K562 (cell line): ENCODE measurements around the gene FGF21. TPM values are rescaled to one million over a fixed set of nuclear protein-coding genes. Genes with fewer than 3 reads are reported as not detected.

Experiments
- ATAC-seq: fragments of 200-7000 bp; cut with Tn5 transposase; 3 replicates; pipeline ENCODE4 v1.9.1; 2020; ENCODE audit warnings: moderate library complexity
- BruUV-seq: library from RNA; stranded (reverse); fragments of 400-500 nt; replicated peaks from 2 replicates; lab custom pipeline; 2021; lab: Mats Ljungman, UMichigan
- CTCF ChIA-PET: fragments of 300-600 bp; formaldehyde crosslinking; extraction: SDS; loops from one replicate; lab custom pipeline; 2021; ENCODE audit warnings: low intra/inter-chr PET ratio; lab: Yijun Ruan, JAX
- POLR2A ChIA-PET: fragments of 300-600, 350-650 bp; sonication (Branson Sonifier 250); formaldehyde crosslinking; extraction: SDS; loops from one replicate; lab custom pipeline; 2021; ENCODE audit warnings: antibody characterized with exemption, inconsistent platforms; lab: Yijun Ruan, JAX
- DNase-seq, 4 experiments: peaks; one replicate each; pipeline versions ENCODE4 v3.0.0 to v3.0.0-alpha.2; 2011 to 2018; ENCODE audit warnings: low spot score in 3 of 4, mixed read lengths in 3 of 4; ENCODE audit errors: extremely low read depth in 1 of 4
- FAIRE-seq: peaks from 2 replicates; lab custom pipeline; 2011; peaks lifted over from hg19 to GRCh38; lab: Jason Lieb, UNC
- H2AFZ ChIP-seq: 2 replicates; pipeline ENCODE4 v1.6.0; 2011; ENCODE audit warnings: low read depth, low read length, control low read depth, inconsistent platforms
- H3K27ac ChIP-seq: fragments of 200-600 bp; 3 replicates; pipeline ENCODE4 v1.8.0; 2011; ENCODE audit warnings: low read depth, mild to moderate bottlenecking, control low read depth, inconsistent platforms, low read length, moderate library complexity, mixed read lengths; ENCODE audit errors: extremely low read depth
- H3K27me3 ChIP-seq, 2 experiments: fragments of 300-600 bp in 1 of 2; 2 replicates in 1 of 2; 3 replicates in 1 of 2; pipeline versions ENCODE4 v1.6.0 to v1.8.0; 2011; ENCODE audit warnings: inconsistent platforms in 2 of 2, low read length in 2 of 2, mild to moderate bottlenecking in 1 of 2, mixed read lengths in 1 of 2, moderate library complexity in 1 of 2; ENCODE audit not compliant: control insufficient read depth in 2 of 2, insufficient read depth in 2 of 2
- H3K36me3 ChIP-seq: fragments of 300-600 bp; 3 replicates; pipeline ENCODE4 v1.8.0; 2011; ENCODE audit warnings: mild to moderate bottlenecking, low read length, inconsistent platforms; ENCODE audit not compliant: control insufficient read depth, insufficient read depth
- H3K4me1 ChIP-seq, 2 experiments: fragments of 200-600 bp in 1 of 2; replicated peaks in 1 of 2; 2 replicates in 1 of 2; 3 replicates in 1 of 2; pipeline versions ENCODE4 v1.5.1 to v1.8.0; 2011; ENCODE audit warnings: inconsistent platforms in 2 of 2, low read length in 2 of 2, mild to moderate bottlenecking in 1 of 2, mixed read lengths in 1 of 2, moderate library complexity in 1 of 2; ENCODE audit not compliant: control insufficient read depth in 2 of 2, insufficient read depth in 2 of 2
- H3K4me2 ChIP-seq: 2 replicates; pipeline ENCODE4 v1.6.1; 2011; ENCODE audit warnings: low read length, control low read depth, inconsistent platforms, mixed read lengths; ENCODE audit not compliant: insufficient read depth
- H3K4me3 ChIP-seq: fragments of 200-600 bp; sonication (generic), shearing (Covaris generic); 2 replicates; pipeline ENCODE4 v1.5.1; 2016; ENCODE audit warnings: control low read depth, inconsistent platforms
- H3K79me2 ChIP-seq: fragments of 200-600 bp; 3 replicates; pipeline ENCODE4 v1.8.0; 2011; ENCODE audit warnings: low read length, inconsistent platforms; ENCODE audit not compliant: control insufficient read depth, insufficient read depth
- H3K9ac ChIP-seq, 2 experiments: 2 replicates each; pipeline versions ENCODE4 v1.6.0 to v1.6.1; 2011; ENCODE audit warnings: low read depth in 2 of 2, low read length in 2 of 2, control low read depth in 1 of 2, inconsistent platforms in 1 of 2, mild to moderate bottlenecking in 1 of 2, mixed read lengths in 1 of 2; ENCODE audit not compliant: insufficient read depth in 1 of 2
- H3K9me1 ChIP-seq: one replicate; pipeline ENCODE4 v1.6.0; 2011; ENCODE audit warnings: inconsistent platforms, mild to moderate bottlenecking, low read length, moderate library complexity; ENCODE audit not compliant: control insufficient read depth, insufficient read depth
- H3K9me3 ChIP-seq: replicated peaks from 2 replicates; pipeline ENCODE4 v1.5.1; 2011; ENCODE audit warnings: low read depth, low read length, inconsistent platforms; ENCODE audit not compliant: control insufficient read depth, insufficient read depth
- H4K20me1 ChIP-seq: replicated peaks from 2 replicates; pipeline ENCODE4 v1.6.1; 2011; ENCODE audit warnings: low read length, inconsistent platforms, mixed read lengths; ENCODE audit not compliant: control insufficient read depth, insufficient read depth
- HNRNPH1 ChIP-seq: fragments of 200-400 bp; formaldehyde crosslinking; optimal IDR thresholded peaks from 2 replicates; pipeline ENCODE3; 2017; ENCODE audit warnings: low read depth, mild to moderate bottlenecking, low read length, moderate library complexity
- MEIS2 ChIP-seq: fragments of 450-650 bp; IDR thresholded peaks from 2 replicates; pipeline ENCODE4 v1.6.1; 2014; ENCODE audit warnings: mild to moderate bottlenecking; ENCODE audit not compliant: partially characterized antibody
- MGA ChIP-seq: fragments of 450-650 bp; IDR thresholded peaks from 2 replicates; pipeline ENCODE4 v1.6.1; 2016; ENCODE audit warnings: mild to moderate bottlenecking, moderate library complexity
- MTA3 ChIP-seq: fragments of 450-650 bp; formaldehyde crosslinking; IDR thresholded peaks from 2 replicates; pipeline ENCODE4 v1.6.1; 2017; ENCODE audit warnings: mild to moderate bottlenecking, borderline replicate concordance
- NELFE ChIP-seq: IDR thresholded peaks from 2 replicates; pipeline ENCODE4 v1.6.1; 2011; ENCODE audit warnings: mild to moderate bottlenecking; ENCODE audit not compliant: insufficient read depth, insufficient read length
- POLR3G ChIP-seq: IDR thresholded peaks from 2 replicates; pipeline ENCODE4 v1.6.1; 2011; ENCODE audit not compliant: insufficient read length, insufficient replicate concordance; ENCODE audit errors: extremely low read depth
- RHOXF2B ChIP-seq: fragments of 250-450 bp; sonication (Bioruptor Pico); conservative IDR thresholded peaks from 2 replicates; pipeline ENCODE4 v1.5.1; 2021
- ZNF436 ChIP-seq: fragments of 250-450, 450-650 bp; sonication (Bioruptor Pico); formaldehyde crosslinking; IDR thresholded peaks from 2 replicates; pipeline ENCODE4 v1.7.0; 2020; ENCODE audit warnings: mild to moderate bottlenecking
- WGBS: fragments of 100-300 bp; shearing (Covaris generic); methylation state at CpG from one replicate; pipeline ENCODE4 v1.1.6; 2016; ENCODE audit warnings: low coverage, mixed read lengths; ENCODE audit not compliant: insufficient coverage; ENCODE audit errors: missing lambda C conversion rate; 5-methylcytosine and 5-hydroxymethylcytosine counted together
- in situ Hi-C: fragments of 300-500 bp; cut with MboI; formaldehyde crosslinking; loops from 4 replicates; pipeline ENCODE4 v1.15.0; 2018; ENCODE audit warnings: inconsistent platforms, mixed read lengths
- intact Hi-C: fragments of 100-400 bp; cut with micrococcal nuclease; formaldehyde crosslinking; loops from 2 replicates; pipeline ENCODE4 v1.14.2; 2022
- polyA plus RNA-seq, 8 experiments: library from polyadenylated mRNA; depleted of rRNA in 4 of 8; stranded (reverse) in 5 of 8; unstranded in 3 of 8; fragments of >200 nt; fragmentation: Nextera tagmentation in 2 of 8; fragmentation: Illumina TruSeq in 1 of 8; extraction: Ambion mirVana in 2 of 8; extraction: Trizol in 1 of 8; gene quantifications; 2 replicates each; pipeline versions ENCODE4 v1.2.1 to v1.2.3, GENCODE V29; 2011 to 2014; ENCODE audit warnings: inconsistent platforms in 1 of 8, missing spikeins in 1 of 8
- total RNA-seq, 7 experiments: library from RNA; depleted of rRNA in 6 of 7; stranded (reverse); fragments of >200 nt in 6 of 7; fragmentation: Illumina TruSeq in 2 of 7; extraction: Trizol in 2 of 7; gene quantifications; 2 replicates each; pipeline versions ENCODE4 v1.2.1 to v1.2.3, GENCODE V29; 2011 to 2021; ENCODE audit warnings: low replicate concordance in 1 of 7

Gene FGF21
- total and polyA plus RNA-seq, 9 of the 15 experiments (the other 6 are each of a cell fraction or from before 2014, with no cell fraction given) = 0.04 to 0.77 (median 0.09) TPM; not detected in 6

GRCh38 chr19:48756686-48757085 lies 1.4 kb downstream of the FGF21 start:
- TF ChIP-seq MGA (no peak), MTA3 (no peak), MEIS2 (no peak), RHOXF2B (CRISPR knock-in tag) (no peak), NELFE (no peak), POLR3G (no peak), ZNF436 (CRISPR knock-in tag) (no peak), HNRNPH1 (no peak)
- TF ChIP-seq, all 486 proteins: peak for 0
- no peak for DNase-seq
- no peak overlapping the region for H3K27ac ChIP-seq
- peaks cover 16% of the 10 kb centered on the region for H3K79me2 ChIP-seq
- in situ Hi-C loops = no loop called here
- intact Hi-C loops = no loop called here
- peak overlapping the region in 1 of 2 experiments; percentile 67; a peak in 1 of 4 replicates for H3K9ac ChIP-seq
- CTCF ChIA-PET = interaction anchor here (0.6 kb wide), 1 partner anchor 215 kb away, joined by 3 read pairs; no protein-coding TSS in a partner anchor
- H3K4me3 ChIP-seq = no peak overlapping the region
- no peak for ATAC-seq
- H3K36me3 ChIP-seq = no peaks in the 10 kb centered on the region
- H4K20me1 ChIP-seq = no peaks in the 10 kb centered on the region
- H3K4me2 ChIP-seq = no peak overlapping the region
- H3K27me3 ChIP-seq = no peaks in the 10 kb centered on the region
- 73% methylated on average over 9 of the region's 9 CpGs for WGBS
- H3K4me1 ChIP-seq = peaks cover 25 to 57% of the 10 kb centered on the region in 2 experiments
- no peaks in the 10 kb centered on the region for H3K9me3 ChIP-seq
- BruUV-seq = no TSS peak
- POLR2A ChIA-PET = interaction anchor here (0.6 kb wide), 1 partner anchor 10 kb away, joined by 3 read pairs; the partner anchor contains the start of gene IZUMO1
- H3K9me1 ChIP-seq = no peaks in the 10 kb centered on the region
- H2AFZ ChIP-seq = no peak overlapping the region
- no peak for FAIRE-seq
